ENCODE data around the gene AK5. TPM values are rescaled to one million over a fixed set of nuclear protein-coding genes. Genes with fewer than 3 reads are reported as not detected.

AK5 gene
- total RNA-seq, 3 donors from 2014 or later (not counting 1 experiment from before 2014, with no cell fraction given) = 9.4 to 29.8 (median 11.4) TPM

- H3K9me3 Mint-ChIP-seq = no peaks in the 10 kb centered on the region
- intact Hi-C loops (cut with micrococcal nuclease) = no loop called here
- no peak for TF ChIP-seq CTCF (IDR thresholded peaks at IDR 0.05)
- ATAC-seq (no peak), DNase-seq (no peak)
- no peaks in the 10 kb centered on the region for H3K36me3 Mint-ChIP-seq
- Histone ChIP-seq H3K9me3 (ENCODE audit: control insufficient read depth, insufficient read depth, low read length) (no peaks in the 10 kb centered on the region), H3K27me3 (ENCODE audit: control insufficient read depth, insufficient read depth, low read length) (no peaks in the 10 kb centered on the region), H3K4me1 (ENCODE audit: control insufficient read depth, insufficient read depth, low read length) (no peaks in the 10 kb centered on the region), H3K27ac (ENCODE audit: low read length) (no peak overlapping the region), H3K4me3 (ENCODE audit: low read length) (no peak overlapping the region), H3K36me3 (ENCODE audit: control insufficient read depth, insufficient read depth, low read length) (no peaks in the 10 kb centered on the region)
- no peak overlapping the region for H3K4me3 Mint-ChIP-seq
- H3K27ac Mint-ChIP-seq = no peak overlapping the region
- H3K27me3 Mint-ChIP-seq (ENCODE audit: low read depth in 2 of 2) = no peaks in the 10 kb centered on the region
- WGBS (ENCODE audit: insufficient coverage) = 80% methylated on average over 4 of the region's 4 CpGs
- H3K4me1 Mint-ChIP-seq = peaks cover 12 to 18% of the 10 kb centered on the region in 2 donors
Measured at GRCh38 chr1:77375990-77376389, 94.2 kb downstream of the AK5 start.

GRCh38 chr1:77378723-77379535, 97.1 kb downstream of the AK5 start:
- peak in 1 of 3 donors; percentile 32 for ATAC-seq
- no peak for TF ChIP-seq CTCF (IDR thresholded peaks at IDR 0.05)
- H3K4me3 ChIP-seq (ENCODE audit: low read length) = no peak overlapping the region
- H3K27me3 Mint-ChIP-seq (ENCODE audit: low read depth in 2 of 2) = no peaks in the 10 kb centered on the region
- H3K9me3 Mint-ChIP-seq = no peaks in the 10 kb centered on the region
- no peaks in the 10 kb centered on the region for H3K4me1 ChIP-seq (ENCODE audit: control insufficient read depth, insufficient read depth, low read length)
- H3K36me3 ChIP-seq (ENCODE audit: control insufficient read depth, insufficient read depth, low read length) = no peaks in the 10 kb centered on the region
- H3K4me1 Mint-ChIP-seq = peaks cover 11 to 12% of the 10 kb centered on the region in 2 donors
- H3K9me3 ChIP-seq (ENCODE audit: control insufficient read depth, insufficient read depth, low read length) = no peaks in the 10 kb centered on the region
- H3K27ac Mint-ChIP-seq = no peak overlapping the region
- 28% methylated on average over 6 of the region's 6 CpGs for WGBS (ENCODE audit: insufficient coverage)
- DNase-seq = peak in 1 of 2 donors; percentile 3
- intact Hi-C loops (cut with micrococcal nuclease) = no loop called here
- no peaks in the 10 kb centered on the region for H3K27me3 ChIP-seq (ENCODE audit: control insufficient read depth, insufficient read depth, low read length)
- H3K4me3 Mint-ChIP-seq = no peak overlapping the region
- H3K27ac ChIP-seq (ENCODE audit: low read length) = no peak overlapping the region
- H3K36me3 Mint-ChIP-seq = no peaks in the 10 kb centered on the region

- Histone ChIP-seq H3K4me3 (ENCODE audit: low read length) (no peak overlapping the region), H3K9me3 (ENCODE audit: control insufficient read depth, insufficient read depth, low read length) (no peaks in the 10 kb centered on the region), H3K4me1 (ENCODE audit: control insufficient read depth, insufficient read depth, low read length) (no peaks in the 10 kb centered on the region), H3K27me3 (ENCODE audit: control insufficient read depth, insufficient read depth, low read length) (no peaks in the 10 kb centered on the region), H3K36me3 (ENCODE audit: control insufficient read depth, insufficient read depth, low read length) (no peaks in the 10 kb centered on the region), H3K27ac (ENCODE audit: low read length) (no peak overlapping the region)
- no peak overlapping the region for H3K27ac Mint-ChIP-seq
- DNase-seq = no peak
- WGBS (ENCODE audit: insufficient coverage) = 91% methylated on average over 3 of the region's 3 CpGs
- H3K9me3 Mint-ChIP-seq = no peaks in the 10 kb centered on the region
- no peak overlapping the region for H3K4me3 Mint-ChIP-seq
- TF ChIP-seq CTCF (IDR thresholded peaks at IDR 0.05) = no peak
- H3K4me1 Mint-ChIP-seq = peaks cover 15 to 17% of the 10 kb centered on the region in 2 donors
- H3K36me3 Mint-ChIP-seq = no peaks in the 10 kb centered on the region
- intact Hi-C loops (cut with micrococcal nuclease) = no loop called here
- H3K27me3 Mint-ChIP-seq (ENCODE audit: low read depth in 2 of 2) = no peaks in the 10 kb centered on the region
- no peak for ATAC-seq
Measured at GRCh38 chr1:77382366-77382765, 100.5 kb downstream of the AK5 start.
